ENCODE results near the gene PCTP.
A peak's percentile ranks its signal among the peaks of the same experiment; 100 is the strongest.

The PCTP gene

DNA sequence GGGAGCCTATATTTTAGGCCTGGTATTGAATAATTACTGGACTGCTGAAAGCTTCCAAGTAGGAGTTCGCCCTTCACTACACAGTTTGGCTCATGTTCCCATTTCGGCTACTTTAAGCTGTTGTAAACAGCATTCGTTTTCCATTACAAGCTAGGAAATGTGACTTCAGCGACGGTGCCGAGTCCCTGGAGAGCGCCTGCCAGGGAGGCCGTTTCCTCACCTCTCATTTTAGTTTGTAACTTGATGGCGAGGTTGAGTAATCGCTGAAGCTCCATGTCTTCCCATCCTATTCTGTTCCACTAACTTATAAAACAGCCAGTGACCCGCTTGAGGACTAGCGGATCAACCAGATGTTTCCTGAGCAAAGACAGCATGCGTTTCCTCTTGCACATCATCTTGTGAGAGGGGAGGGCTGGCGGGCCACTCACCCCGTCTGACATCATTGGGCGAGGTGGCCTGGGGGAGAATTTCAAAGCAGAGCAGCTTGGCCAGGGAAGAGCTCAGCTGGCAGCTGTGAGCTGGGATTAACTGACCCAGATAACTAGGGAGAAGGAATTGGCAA, 32.9 kb downstream of the PCTP start:
- Histone ChIP-seq H3K4me3 (peak overlapping the region; percentile 39), H3K9ac (peak overlapping the region; percentile 79)

DNA sequence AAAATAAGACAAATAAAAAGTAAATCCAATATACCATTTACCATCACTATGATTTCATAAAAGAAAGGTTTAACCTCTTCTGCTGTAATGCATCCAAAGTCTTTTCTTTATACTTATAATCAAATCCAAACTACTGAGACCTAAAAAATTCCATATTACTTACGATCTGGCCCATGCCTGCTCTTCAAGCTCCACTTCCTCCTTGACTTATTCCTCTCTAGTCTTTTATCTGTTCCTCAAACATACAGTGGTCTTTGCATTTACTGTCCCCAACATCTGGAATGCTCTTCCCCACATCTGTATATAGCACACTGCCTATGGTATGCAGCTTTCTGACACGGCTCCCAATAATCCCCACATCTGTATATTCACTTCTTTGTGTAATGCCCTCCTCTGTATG, 33.8 kb downstream of the PCTP start:
- Histone ChIP-seq H3K27ac (peak overlapping the region; percentile 97), H3K4me3 (no peak overlapping the region), H3K9me3 (peaks cover 15% of the 10 kb centered on the region), H4K20me1 (no peaks in the 10 kb centered on the region), H3K36me3 (no peaks in the 10 kb centered on the region; the same call in 1 of the 2 replicates), H3K27me3 (no peaks in the 10 kb centered on the region), H3K4me1 (peaks cover 78% of the 10 kb centered on the region), H3K4me2 (peak overlapping the region; percentile 81), H3K9ac (peak overlapping the region; percentile 44; the same call in 1 of the 2 replicates)
- TF ChIP-seq Cebpa-rat (IDR thresholded peaks at IDR 0.05), result no peak

More for the DNA sequence above, 32.9 kb downstream of the PCTP start:
- Histone ChIP-seq H3K4me1 (peaks cover 87% of the 10 kb centered on the region), H4K20me1 (no peaks in the 10 kb centered on the region), H3K27me3 (no peaks in the 10 kb centered on the region), H3K36me3 (no peaks in the 10 kb centered on the region; the same call in 1 of the 2 replicates), H3K9me3 (peaks cover 6% of the 10 kb centered on the region; the same call in 1 of the 2 replicates), H3K27ac (peak overlapping the region; percentile 97), H3K4me2 (peak overlapping the region; percentile 81)
- TF ChIP-seq Cebpa-rat (IDR thresholded peaks at IDR 0.05), result peak; percentile 93

GRCh38 chr17:55785181-55785580, 34.3 kb downstream of the PCTP start:
- no peak for TF ChIP-seq Cebpa-rat (IDR thresholded peaks at IDR 0.05)
- Histone ChIP-seq H3K4me1 (peaks cover 72% of the 10 kb centered on the region), H3K9me3 (peaks cover 17% of the 10 kb centered on the region), H4K20me1 (no peaks in the 10 kb centered on the region), H3K27ac (peak overlapping the region; percentile 97), H3K9ac (peak overlapping the region; percentile 44; the same call in 1 of the 2 replicates), H3K27me3 (no peaks in the 10 kb centered on the region), H3K4me2 (peak overlapping the region; percentile 81), H3K36me3 (no peaks in the 10 kb centered on the region; the same call in 1 of the 2 replicates), H3K4me3 (no peak overlapping the region)

DNA sequence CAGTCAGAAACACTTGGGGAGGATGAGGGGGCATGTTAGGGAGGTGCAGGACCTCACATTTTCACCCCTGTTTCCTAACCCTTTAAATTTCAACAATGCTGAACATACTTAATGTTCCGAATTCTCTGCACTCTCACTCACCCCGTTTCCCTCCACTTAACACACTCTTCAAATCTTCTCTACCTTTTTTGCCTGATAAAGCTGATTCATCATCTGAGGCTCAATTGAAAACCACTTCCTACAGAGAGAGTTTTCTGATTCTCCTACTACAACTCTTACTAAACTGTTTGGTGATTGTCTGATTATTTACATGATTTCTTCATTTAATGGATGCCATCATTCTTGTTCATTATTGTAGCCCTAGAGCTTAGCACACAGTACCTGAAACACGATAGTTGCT, 42.4 kb downstream of the PCTP start:
- Histone ChIP-seq H3K27ac (0 out of 2 replicates have a peak overlapping the region, but pooled peaks have one; percentile 23), H3K36me3 (no peaks in the 10 kb centered on the region)
- TF ChIP-seq Cebpa-rat (IDR thresholded peaks at IDR 0.05), result no peak

DNA sequence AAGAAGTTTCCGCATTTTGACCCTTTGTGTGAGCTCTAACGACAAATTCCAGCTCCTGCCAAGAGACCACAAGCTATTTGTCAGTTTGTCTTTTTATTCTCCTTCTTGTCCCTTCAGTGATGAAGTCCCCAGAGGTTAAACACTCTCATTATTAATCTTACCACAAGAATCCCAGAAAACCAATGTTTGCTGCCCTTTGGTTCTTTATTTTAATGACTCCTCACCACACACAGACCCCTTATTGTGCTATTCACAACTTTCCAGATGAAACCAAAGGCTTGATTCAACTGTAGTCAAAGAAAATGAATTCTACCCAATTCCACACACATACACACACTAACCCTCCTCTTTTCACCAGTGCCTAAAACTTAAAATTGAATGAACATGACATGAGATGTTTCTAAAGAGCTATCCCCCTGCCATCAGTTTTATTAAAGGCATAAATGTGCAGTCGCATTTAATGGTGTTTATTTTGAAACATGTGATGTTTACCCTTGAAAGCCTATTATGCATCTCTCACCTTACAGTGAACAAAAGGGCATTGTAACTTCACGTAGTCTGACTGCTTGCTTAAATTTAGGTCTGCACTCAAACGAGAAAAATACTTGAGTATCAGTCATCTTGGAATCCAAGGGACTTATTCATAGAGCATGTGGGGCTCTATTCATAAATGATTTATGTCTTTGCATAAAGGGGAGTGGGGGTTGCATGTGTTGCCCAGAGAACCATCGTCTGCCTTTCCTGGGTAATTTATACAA, 44.1 kb downstream of the PCTP start:
- TF ChIP-seq Cebpa-rat (IDR thresholded peaks at IDR 0.05), result no peak
- H3K9ac ChIP-seq, result peak overlapping the region; percentile 35; the same call in 1 of the 2 replicates
- peaks cover 9% of the 10 kb centered on the region for H3K9me3 ChIP-seq
- no peaks in the 10 kb centered on the region for H3K27me3 ChIP-seq
- H3K4me3 ChIP-seq, result no peak overlapping the region
- peak overlapping the region; percentile 60 for H3K4me2 ChIP-seq
- H3K36me3 ChIP-seq, result no peaks in the 10 kb centered on the region
- peak overlapping the region; percentile 40 for H3K27ac ChIP-seq
- H4K20me1 ChIP-seq, result no peaks in the 10 kb centered on the region
- H3K4me1 ChIP-seq, result peaks cover 30% of the 10 kb centered on the region

More for the DNA sequence above, 42.4 kb downstream of the PCTP start:
- H3K9me3 ChIP-seq, result peaks cover 11% of the 10 kb centered on the region
- peak overlapping the region; percentile 60 for H3K4me2 ChIP-seq
- no peak overlapping the region for H3K4me3 ChIP-seq
- no peaks in the 10 kb centered on the region for H3K27me3 ChIP-seq
- no peaks in the 10 kb centered on the region for H4K20me1 ChIP-seq
- no peak overlapping the region for H3K9ac ChIP-seq
- peaks cover 32% of the 10 kb centered on the region for H3K4me1 ChIP-seq

DNA sequence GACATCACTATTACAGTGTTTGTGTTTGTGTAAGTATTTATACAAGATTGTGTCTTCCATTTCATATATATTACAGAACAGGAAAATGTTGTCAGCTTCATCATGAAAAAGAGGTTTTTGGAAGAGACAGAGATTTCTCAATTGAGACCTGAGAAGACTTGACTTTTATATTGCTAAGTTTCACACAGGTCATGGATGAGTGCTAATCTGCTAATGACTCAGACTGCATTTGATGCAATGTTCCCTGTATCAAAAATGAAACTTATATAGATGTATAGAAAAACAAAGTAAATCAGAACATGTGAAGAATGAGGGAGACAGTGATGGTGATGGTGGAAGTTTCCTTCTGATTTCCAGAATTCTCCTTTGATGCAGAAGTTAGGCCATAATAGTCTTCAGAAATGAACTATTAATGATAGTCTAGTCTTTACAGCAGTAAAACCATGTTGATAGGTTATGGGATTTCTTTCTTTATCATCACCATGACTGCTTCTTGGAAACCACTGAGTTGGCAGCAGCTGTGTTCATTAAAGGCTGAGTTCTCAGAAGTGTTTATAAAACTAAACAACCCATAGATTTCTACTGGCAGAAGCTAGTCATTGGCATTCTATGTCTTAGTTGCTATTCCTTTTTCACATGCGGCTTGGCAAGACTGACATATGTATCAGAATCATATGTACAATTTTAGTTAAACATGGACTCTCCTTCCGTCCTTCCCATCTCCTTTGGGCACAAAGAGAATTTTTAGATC, 56.1 kb downstream of the PCTP start:
- Histone ChIP-seq H3K27me3 (no peaks in the 10 kb centered on the region), H4K20me1 (no peaks in the 10 kb centered on the region), H3K27ac (no peak overlapping the region), H3K4me1 (no peaks in the 10 kb centered on the region), H3K4me2 (no peak overlapping the region), H3K4me3 (no peak overlapping the region), H3K9me3 (peaks cover 8% of the 10 kb centered on the region; the same call in 1 of the 2 replicates), H3K36me3 (no peaks in the 10 kb centered on the region), H3K9ac (no peak overlapping the region)
- TF ChIP-seq Cebpa-rat (IDR thresholded peaks at IDR 0.05), result no peak

DNA sequence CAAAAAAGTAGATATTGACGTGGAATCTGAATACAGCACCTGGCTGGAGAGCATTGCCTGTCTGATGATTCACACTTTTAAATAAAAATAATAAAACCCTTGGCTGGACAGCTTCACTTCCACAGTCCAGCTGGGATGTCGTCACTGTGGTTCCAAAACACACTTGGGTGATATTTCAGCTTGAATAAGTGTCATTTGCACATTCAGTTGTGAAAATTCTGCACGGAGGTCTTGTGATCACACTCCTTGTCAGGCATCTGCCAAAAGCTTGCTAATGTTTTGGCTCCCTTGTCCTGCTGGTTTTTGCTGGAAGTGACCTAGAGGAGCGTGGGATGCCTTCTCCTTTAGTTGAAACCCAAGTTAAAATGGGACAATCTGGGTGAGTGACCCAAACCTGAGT, 60.7 kb downstream of the PCTP start:
- Histone ChIP-seq H3K9ac (no peak overlapping the region), H3K9me3 (no peaks in the 10 kb centered on the region), H3K27ac (no peak overlapping the region), H3K36me3 (no peaks in the 10 kb centered on the region), H3K4me1 (no peaks in the 10 kb centered on the region; the same call in 1 of the 2 replicates), H3K4me2 (no peak overlapping the region), H3K4me3 (no peak overlapping the region), H3K27me3 (no peaks in the 10 kb centered on the region), H4K20me1 (no peaks in the 10 kb centered on the region)
- TF ChIP-seq Cebpa-rat (IDR thresholded peaks at IDR 0.05), result no peak

DNA sequence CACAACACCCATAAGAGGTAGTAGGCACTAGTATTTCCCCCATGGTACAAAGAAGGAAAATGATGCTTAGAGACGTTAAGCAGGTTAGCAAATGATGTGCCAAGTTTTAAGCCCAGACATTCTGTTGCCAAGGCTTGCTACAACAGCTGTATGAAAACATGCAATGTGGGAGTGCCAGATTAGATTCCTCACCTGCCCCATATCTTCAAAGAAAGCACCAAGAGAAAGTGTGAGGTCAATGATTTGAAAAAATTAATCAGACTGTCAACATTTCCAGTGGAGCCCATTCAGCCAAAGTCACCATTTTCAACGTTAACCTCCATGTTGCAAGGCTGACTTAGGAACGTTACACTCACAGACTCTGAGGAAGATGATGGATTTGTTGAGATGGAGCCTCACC, 61.5 kb downstream of the PCTP start:
- Histone ChIP-seq H3K27me3 (no peaks in the 10 kb centered on the region), H4K20me1 (no peaks in the 10 kb centered on the region), H3K4me3 (no peak overlapping the region), H3K36me3 (no peaks in the 10 kb centered on the region), H3K27ac (no peak overlapping the region), H3K4me2 (no peak overlapping the region), H3K9me3 (no peaks in the 10 kb centered on the region), H3K4me1 (peaks cover 5% of the 10 kb centered on the region; the same call in 1 of the 2 replicates), H3K9ac (no peak overlapping the region)
- no peak for TF ChIP-seq Cebpa-rat (IDR thresholded peaks at IDR 0.05)

GRCh38 chr17:55813944-55814343, 63.1 kb downstream of the PCTP start:
- Histone ChIP-seq H3K4me1 (peaks cover 22% of the 10 kb centered on the region), H3K27me3 (no peaks in the 10 kb centered on the region)

More at GRCh38 chr17:55813944-55814343, 63.1 kb downstream of the PCTP start:
- Histone ChIP-seq H3K9me3 (no peaks in the 10 kb centered on the region), H3K36me3 (no peaks in the 10 kb centered on the region), H3K4me3 (no peak overlapping the region), H3K9ac (no peak overlapping the region), H3K4me2 (no peak overlapping the region), H3K27ac (no peak overlapping the region), H4K20me1 (no peaks in the 10 kb centered on the region)
- no peak for TF ChIP-seq Cebpa-rat (IDR thresholded peaks at IDR 0.05)

All from BLaER1 (cell line).